Activated CD4-positive, alpha-beta T cell treated with anti-CD3 and anti-CD28 coated beads, Interleukin-2, amount 10 ng/mL, durations not matched to agents 24 days and 14 days (primary cell): ENCODE data around the gene LCTL. TPM values are rescaled to one million over a fixed set of nuclear protein-coding genes. Genes with fewer than 3 reads are reported as not detected.

Experiments used
- DNase-seq: peaks from one replicate; pipeline ENCODE4 v3.0.0; 2022
- H3K27ac Mint-ChIP-seq: one replicate; pipeline ENCODE4 v1.8.0; 2022; ENCODE audit warnings: mild to moderate bottlenecking, mixed read lengths
- H3K27me3 Mint-ChIP-seq: one replicate; pipeline ENCODE4 v1.8.0; 2022; ENCODE audit warnings: mixed read lengths
- H3K36me3 Mint-ChIP-seq: one replicate; pipeline ENCODE4 v1.8.0; 2022; ENCODE audit warnings: low read depth, mild to moderate bottlenecking, mixed read lengths
- H3K4me1 Mint-ChIP-seq: one replicate; pipeline ENCODE4 v1.8.0; 2021; ENCODE audit warnings: mixed read lengths
- H3K4me3 Mint-ChIP-seq: one replicate; pipeline ENCODE4 v1.8.0; 2022; ENCODE audit warnings: mild to moderate bottlenecking, moderate library complexity, mixed read lengths
- H3K9me3 Mint-ChIP-seq: one replicate; pipeline ENCODE4 v1.8.0; 2021; ENCODE audit warnings: mixed read lengths
- intact Hi-C: fragments of 100-400 bp; cut with micrococcal nuclease; formaldehyde crosslinking; loops from one replicate; pipeline ENCODE4 v1.15.1; 2023
- total RNA-seq: library from RNA; stranded (reverse); gene quantifications from 2 replicates; pipeline ENCODE4 v1.2.3, GENCODE V29; 2022

LCTL gene
- total RNA-seq, 1 donor from 2014 or later: not detected

DNA sequence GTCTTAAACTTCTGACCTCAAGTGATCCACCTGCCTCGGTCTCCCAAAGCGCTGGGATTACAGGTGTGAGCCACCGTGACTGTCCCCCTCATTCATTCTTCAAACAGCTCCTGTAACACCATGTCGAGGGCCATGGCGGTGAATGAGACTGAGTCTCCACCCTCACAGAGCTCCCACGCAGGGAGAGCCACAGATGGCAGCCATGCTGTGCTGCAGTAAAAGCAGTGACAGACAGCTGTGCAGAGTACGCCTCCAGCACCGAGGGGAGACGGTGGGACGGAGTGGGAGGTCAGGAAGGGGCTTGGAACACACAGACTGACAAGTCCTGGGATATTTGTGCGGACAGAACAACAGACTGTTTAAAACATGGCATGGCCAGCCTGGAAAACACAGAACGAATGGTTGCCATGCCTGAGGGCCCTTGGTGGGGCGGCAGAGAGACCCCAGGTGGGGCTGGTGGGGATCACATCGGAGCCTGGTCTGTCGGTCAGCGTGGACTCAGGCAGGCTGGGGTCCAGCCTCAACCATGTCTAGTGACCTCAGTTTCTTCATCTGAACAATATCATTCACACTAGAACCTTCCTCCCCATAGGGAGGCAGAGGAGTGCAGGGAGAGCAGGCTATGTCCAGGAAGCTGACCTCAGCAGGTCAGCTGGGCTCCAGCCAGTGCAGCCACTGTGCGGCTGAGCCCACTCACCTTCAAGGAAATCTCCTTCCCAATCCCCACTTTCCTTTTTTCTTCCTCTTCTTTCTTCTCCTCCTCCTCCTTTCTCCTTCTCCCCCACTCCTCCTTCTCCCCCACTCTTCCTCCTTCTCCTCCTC, 20.6 kb upstream of the LCTL start:
- no peak for DNase-seq
- H3K4me3 Mint-ChIP-seq: no peak overlapping the region
- H3K9me3 Mint-ChIP-seq: no peaks in the 10 kb centered on the region
- no peaks in the 10 kb centered on the region for H3K36me3 Mint-ChIP-seq
- H3K27me3 Mint-ChIP-seq: peaks cover 6% of the 10 kb centered on the region
- H3K4me1 Mint-ChIP-seq: no peaks in the 10 kb centered on the region
- H3K27ac Mint-ChIP-seq: no peak overlapping the region
- intact Hi-C loops: no loop called here

- no peaks in the 10 kb centered on the region for H3K4me1 Mint-ChIP-seq
- no peak overlapping the region for H3K4me3 Mint-ChIP-seq
- no peaks in the 10 kb centered on the region for H3K9me3 Mint-ChIP-seq
- no peaks in the 10 kb centered on the region for H3K36me3 Mint-ChIP-seq
- intact Hi-C loops: no loop called here
- DNase-seq: no peak
- no peak overlapping the region for H3K27ac Mint-ChIP-seq
- peaks cover 4% of the 10 kb centered on the region for H3K27me3 Mint-ChIP-seq
These were observed 16.3 kb upstream of the LCTL start for GRCh38 chr15:66581972-66582537.

GRCh38 chr15:66580643-66581042, 14.8 kb upstream of the LCTL start:
- Mint-ChIP-seq H3K4me3 (no peak overlapping the region), H3K4me1 (no peaks in the 10 kb centered on the region), H3K27me3 (no peaks in the 10 kb centered on the region), H3K36me3 (no peaks in the 10 kb centered on the region), H3K27ac (no peak overlapping the region), H3K9me3 (no peaks in the 10 kb centered on the region)
- no peak for DNase-seq
- intact Hi-C loops: no loop called here

DNA sequence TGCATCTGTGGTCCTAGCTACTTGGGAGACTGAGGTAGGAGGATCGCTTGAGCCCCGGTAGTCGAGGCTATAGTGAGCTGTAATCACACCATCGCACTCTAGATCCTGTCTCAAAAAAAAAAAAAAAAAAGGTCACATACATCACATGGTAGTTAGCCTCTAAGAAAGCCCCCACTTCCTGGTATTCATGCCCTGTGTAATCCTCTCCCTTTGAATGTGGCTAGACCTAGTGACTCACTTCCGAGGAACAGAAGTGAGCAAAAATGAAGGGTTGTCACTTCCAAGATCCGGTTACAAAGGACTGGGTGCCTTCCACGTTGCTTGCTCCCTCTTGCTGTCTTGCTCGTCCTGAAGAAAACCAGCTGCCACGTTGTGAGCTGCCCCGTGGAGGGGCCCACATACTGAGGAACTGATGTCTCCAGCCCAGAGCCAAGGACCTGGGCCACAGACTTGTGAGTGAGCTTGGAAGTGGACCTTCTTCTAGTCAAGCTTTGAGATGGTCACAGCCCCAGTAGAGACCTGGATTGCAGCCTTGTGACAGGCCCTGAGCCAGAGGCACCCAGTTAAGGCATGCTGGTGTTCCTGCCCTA, 12.6 kb upstream of the LCTL start:
- H3K27me3 Mint-ChIP-seq: no peaks in the 10 kb centered on the region
- H3K27ac Mint-ChIP-seq: peak overlapping the region; percentile 58
- no peak for DNase-seq
- intact Hi-C loops: no loop called here
- H3K4me3 Mint-ChIP-seq: no peak overlapping the region
- H3K4me1 Mint-ChIP-seq: peaks cover 2% of the 10 kb centered on the region
- no peaks in the 10 kb centered on the region for H3K9me3 Mint-ChIP-seq
- no peaks in the 10 kb centered on the region for H3K36me3 Mint-ChIP-seq

GRCh38 chr15:66574596-66574950, 8.8 kb upstream of the LCTL start:
- no peaks in the 10 kb centered on the region for H3K9me3 Mint-ChIP-seq
- DNase-seq: no peak
- no peak overlapping the region for H3K4me3 Mint-ChIP-seq
- H3K36me3 Mint-ChIP-seq: no peaks in the 10 kb centered on the region
- intact Hi-C loops: no loop called here
- H3K4me1 Mint-ChIP-seq: peaks cover 2% of the 10 kb centered on the region
- no peaks in the 10 kb centered on the region for H3K27me3 Mint-ChIP-seq
- no peak overlapping the region for H3K27ac Mint-ChIP-seq

GRCh38 chr15:66573719-66574595, 8.2 kb upstream of the LCTL start:
- no peaks in the 10 kb centered on the region for H3K27me3 Mint-ChIP-seq
- no peaks in the 10 kb centered on the region for H3K36me3 Mint-ChIP-seq
- no peak for DNase-seq
- no peaks in the 10 kb centered on the region for H3K9me3 Mint-ChIP-seq
- H3K4me1 Mint-ChIP-seq: peaks cover 2% of the 10 kb centered on the region
- no peak overlapping the region for H3K27ac Mint-ChIP-seq
- intact Hi-C loops: no loop called here
- H3K4me3 Mint-ChIP-seq: no peak overlapping the region

- Mint-ChIP-seq H3K27ac (no peak overlapping the region), H3K27me3 (no peaks in the 10 kb centered on the region), H3K36me3 (no peaks in the 10 kb centered on the region), H3K4me3 (no peak overlapping the region), H3K9me3 (no peaks in the 10 kb centered on the region), H3K4me1 (peaks cover 2% of the 10 kb centered on the region)
- no peak for DNase-seq
- intact Hi-C loops: no loop called here
These were observed 7.5 kb upstream of the LCTL start for GRCh38 chr15:66573348-66573718.

DNA sequence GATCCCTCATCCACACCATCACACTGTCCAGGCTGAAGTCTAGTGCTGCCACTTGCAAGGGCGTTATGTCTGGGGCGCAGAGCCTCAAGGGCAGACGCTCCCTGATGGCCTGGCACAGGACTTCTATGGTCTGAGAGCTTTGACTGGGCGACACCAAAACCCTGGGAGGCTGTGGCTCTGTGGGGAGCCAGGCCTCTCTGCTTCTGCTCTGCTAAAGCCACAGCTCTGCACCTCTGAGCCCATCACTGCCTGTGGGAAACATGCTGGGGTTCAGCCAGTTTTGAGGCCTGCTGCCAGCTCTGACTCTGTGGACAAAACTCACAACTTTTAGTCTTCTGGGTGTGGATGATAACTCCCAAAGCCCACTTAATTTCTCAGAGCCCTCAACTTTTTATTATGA, 6.3 kb upstream of the LCTL start:
- Mint-ChIP-seq H3K4me3 (no peak overlapping the region), H3K36me3 (no peaks in the 10 kb centered on the region), H3K4me1 (peaks cover 3% of the 10 kb centered on the region), H3K27me3 (no peaks in the 10 kb centered on the region), H3K9me3 (no peaks in the 10 kb centered on the region), H3K27ac (no peak overlapping the region)
- DNase-seq: no peak
- intact Hi-C loops: no loop called here

DNA sequence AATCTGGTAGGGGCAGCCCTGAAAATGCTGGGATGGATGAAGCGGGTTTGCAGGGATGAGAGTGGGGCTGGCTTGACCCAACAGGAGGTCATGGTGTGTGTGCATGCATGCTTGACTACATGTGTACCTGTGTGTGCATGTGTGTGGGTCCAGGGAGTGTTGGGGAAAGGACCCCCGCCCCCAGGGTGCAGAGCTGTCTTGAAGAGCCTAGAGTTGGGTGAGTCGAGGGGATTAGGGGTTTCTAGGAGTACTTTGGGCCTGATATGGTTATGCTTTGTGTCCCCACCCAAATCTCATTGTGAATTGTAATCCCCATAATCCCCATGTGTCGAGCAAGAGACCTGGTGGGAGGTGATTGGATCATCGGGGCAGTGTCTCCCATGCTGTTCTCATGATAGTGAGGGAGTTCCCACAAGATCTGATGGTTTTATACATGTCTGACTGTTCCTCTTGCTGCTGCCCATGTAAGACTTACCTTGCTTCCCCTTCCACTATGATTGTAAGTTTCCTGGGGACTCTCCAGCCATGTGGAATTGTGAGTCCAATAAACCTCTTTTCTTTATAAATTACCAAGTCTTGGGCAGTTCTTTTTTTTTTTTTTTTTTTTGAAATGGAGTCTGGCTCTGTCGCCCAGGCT, 5.2 kb upstream of the LCTL start:
- Mint-ChIP-seq H3K9me3 (no peaks in the 10 kb centered on the region), H3K27ac (no peak overlapping the region), H3K27me3 (no peaks in the 10 kb centered on the region), H3K36me3 (no peaks in the 10 kb centered on the region), H3K4me1 (peaks cover 8% of the 10 kb centered on the region), H3K4me3 (no peak overlapping the region)
- intact Hi-C loops: no loop called here
- DNase-seq: no peak

DNA sequence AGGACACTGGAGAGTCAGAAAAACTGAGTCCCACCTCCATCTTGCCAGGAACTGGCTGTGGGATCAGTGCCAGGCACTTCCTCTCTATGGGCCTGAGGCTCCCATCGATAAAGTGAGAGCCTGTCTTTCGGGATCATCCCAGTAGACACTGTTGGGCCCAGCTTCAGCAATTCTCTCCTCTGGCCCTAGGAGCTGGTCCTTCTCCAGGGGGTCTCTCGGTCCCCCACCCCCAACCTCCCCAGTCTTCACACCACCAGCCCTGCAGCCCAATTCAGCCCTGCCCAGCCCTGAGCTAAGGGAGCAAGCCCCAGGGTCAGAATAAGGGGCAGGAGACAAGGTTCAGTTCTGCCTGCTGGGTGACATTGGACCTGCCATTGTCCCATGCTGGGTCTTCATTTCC, 4.5 kb upstream of the LCTL start:
- intact Hi-C loops: no loop called here
- Mint-ChIP-seq H3K4me3 (no peak overlapping the region), H3K36me3 (no peaks in the 10 kb centered on the region), H3K27me3 (no peaks in the 10 kb centered on the region), H3K9me3 (no peaks in the 10 kb centered on the region), H3K4me1 (peaks cover 8% of the 10 kb centered on the region), H3K27ac (no peak overlapping the region)
- no peak for DNase-seq

- H3K27me3 Mint-ChIP-seq: no peaks in the 10 kb centered on the region
These were observed 3.8 kb upstream of the LCTL start for GRCh38 chr15:66569461-66570137.

DNA sequence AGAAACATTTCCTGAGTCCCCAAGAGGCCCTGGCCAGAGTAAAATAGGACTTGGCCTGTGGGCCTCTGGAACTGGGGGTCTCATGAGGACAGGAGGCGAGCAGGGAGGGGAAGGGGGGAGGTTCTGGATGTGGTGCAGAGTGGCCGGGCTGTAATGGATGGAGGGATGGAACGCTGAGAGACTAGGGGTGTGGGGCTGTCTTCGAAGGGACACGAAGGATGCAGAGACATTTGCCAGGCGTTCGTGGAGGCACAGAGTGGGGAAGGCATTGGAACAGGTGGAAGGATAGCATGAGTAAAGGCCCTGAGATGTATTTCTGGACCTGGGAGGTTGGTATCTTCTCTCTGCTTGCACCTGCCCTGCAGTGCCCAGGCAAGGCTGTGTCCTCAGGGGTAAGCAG, 2.1 kb upstream of the LCTL start:
- intact Hi-C loops: no loop called here

More at GRCh38 chr15:66569461-66570137, 3.8 kb upstream of the LCTL start:
- Mint-ChIP-seq H3K27ac (no peak overlapping the region), H3K9me3 (no peaks in the 10 kb centered on the region), H3K36me3 (no peaks in the 10 kb centered on the region), H3K4me1 (peaks cover 8% of the 10 kb centered on the region), H3K4me3 (no peak overlapping the region)
- intact Hi-C loops: no loop called here
- no peak for DNase-seq

GRCh38 chr15:66566963-66567531, 1.2 kb upstream of the LCTL start:
- H3K9me3 Mint-ChIP-seq: no peaks in the 10 kb centered on the region
- H3K4me3 Mint-ChIP-seq: peak overlapping the region; percentile 43
- peak overlapping the region; percentile 56 for H3K27ac Mint-ChIP-seq
- DNase-seq: peak; percentile 87
- H3K27me3 Mint-ChIP-seq: no peaks in the 10 kb centered on the region
- no peaks in the 10 kb centered on the region for H3K36me3 Mint-ChIP-seq
- H3K4me1 Mint-ChIP-seq: peaks cover 7% of the 10 kb centered on the region
- intact Hi-C loops: no loop called here

More for the DNA sequence above, 2.1 kb upstream of the LCTL start:
- H3K4me3 Mint-ChIP-seq: no peak overlapping the region
- no peaks in the 10 kb centered on the region for H3K36me3 Mint-ChIP-seq
- H3K27me3 Mint-ChIP-seq: no peaks in the 10 kb centered on the region
- no peaks in the 10 kb centered on the region for H3K9me3 Mint-ChIP-seq
- DNase-seq: no peak
- H3K27ac Mint-ChIP-seq: no peak overlapping the region
- H3K4me1 Mint-ChIP-seq: peaks cover 7% of the 10 kb centered on the region
